ENCODE data around the gene GNE. TPM values are rescaled to one million over a fixed set of nuclear protein-coding genes. Genes with fewer than 3 reads are reported as not detected.

The GNE gene
- total and polyA plus RNA-seq, 2 of the 8 experiments (the other 6 are each of a cell fraction or from before 2014, with no cell fraction given), result 5.1 to 11.1 TPM

GRCh38 chr9:36268007-36268427 lies 9.8 kb upstream of the GNE start (continued):
- TF ChIP-seq, protein P1, sequence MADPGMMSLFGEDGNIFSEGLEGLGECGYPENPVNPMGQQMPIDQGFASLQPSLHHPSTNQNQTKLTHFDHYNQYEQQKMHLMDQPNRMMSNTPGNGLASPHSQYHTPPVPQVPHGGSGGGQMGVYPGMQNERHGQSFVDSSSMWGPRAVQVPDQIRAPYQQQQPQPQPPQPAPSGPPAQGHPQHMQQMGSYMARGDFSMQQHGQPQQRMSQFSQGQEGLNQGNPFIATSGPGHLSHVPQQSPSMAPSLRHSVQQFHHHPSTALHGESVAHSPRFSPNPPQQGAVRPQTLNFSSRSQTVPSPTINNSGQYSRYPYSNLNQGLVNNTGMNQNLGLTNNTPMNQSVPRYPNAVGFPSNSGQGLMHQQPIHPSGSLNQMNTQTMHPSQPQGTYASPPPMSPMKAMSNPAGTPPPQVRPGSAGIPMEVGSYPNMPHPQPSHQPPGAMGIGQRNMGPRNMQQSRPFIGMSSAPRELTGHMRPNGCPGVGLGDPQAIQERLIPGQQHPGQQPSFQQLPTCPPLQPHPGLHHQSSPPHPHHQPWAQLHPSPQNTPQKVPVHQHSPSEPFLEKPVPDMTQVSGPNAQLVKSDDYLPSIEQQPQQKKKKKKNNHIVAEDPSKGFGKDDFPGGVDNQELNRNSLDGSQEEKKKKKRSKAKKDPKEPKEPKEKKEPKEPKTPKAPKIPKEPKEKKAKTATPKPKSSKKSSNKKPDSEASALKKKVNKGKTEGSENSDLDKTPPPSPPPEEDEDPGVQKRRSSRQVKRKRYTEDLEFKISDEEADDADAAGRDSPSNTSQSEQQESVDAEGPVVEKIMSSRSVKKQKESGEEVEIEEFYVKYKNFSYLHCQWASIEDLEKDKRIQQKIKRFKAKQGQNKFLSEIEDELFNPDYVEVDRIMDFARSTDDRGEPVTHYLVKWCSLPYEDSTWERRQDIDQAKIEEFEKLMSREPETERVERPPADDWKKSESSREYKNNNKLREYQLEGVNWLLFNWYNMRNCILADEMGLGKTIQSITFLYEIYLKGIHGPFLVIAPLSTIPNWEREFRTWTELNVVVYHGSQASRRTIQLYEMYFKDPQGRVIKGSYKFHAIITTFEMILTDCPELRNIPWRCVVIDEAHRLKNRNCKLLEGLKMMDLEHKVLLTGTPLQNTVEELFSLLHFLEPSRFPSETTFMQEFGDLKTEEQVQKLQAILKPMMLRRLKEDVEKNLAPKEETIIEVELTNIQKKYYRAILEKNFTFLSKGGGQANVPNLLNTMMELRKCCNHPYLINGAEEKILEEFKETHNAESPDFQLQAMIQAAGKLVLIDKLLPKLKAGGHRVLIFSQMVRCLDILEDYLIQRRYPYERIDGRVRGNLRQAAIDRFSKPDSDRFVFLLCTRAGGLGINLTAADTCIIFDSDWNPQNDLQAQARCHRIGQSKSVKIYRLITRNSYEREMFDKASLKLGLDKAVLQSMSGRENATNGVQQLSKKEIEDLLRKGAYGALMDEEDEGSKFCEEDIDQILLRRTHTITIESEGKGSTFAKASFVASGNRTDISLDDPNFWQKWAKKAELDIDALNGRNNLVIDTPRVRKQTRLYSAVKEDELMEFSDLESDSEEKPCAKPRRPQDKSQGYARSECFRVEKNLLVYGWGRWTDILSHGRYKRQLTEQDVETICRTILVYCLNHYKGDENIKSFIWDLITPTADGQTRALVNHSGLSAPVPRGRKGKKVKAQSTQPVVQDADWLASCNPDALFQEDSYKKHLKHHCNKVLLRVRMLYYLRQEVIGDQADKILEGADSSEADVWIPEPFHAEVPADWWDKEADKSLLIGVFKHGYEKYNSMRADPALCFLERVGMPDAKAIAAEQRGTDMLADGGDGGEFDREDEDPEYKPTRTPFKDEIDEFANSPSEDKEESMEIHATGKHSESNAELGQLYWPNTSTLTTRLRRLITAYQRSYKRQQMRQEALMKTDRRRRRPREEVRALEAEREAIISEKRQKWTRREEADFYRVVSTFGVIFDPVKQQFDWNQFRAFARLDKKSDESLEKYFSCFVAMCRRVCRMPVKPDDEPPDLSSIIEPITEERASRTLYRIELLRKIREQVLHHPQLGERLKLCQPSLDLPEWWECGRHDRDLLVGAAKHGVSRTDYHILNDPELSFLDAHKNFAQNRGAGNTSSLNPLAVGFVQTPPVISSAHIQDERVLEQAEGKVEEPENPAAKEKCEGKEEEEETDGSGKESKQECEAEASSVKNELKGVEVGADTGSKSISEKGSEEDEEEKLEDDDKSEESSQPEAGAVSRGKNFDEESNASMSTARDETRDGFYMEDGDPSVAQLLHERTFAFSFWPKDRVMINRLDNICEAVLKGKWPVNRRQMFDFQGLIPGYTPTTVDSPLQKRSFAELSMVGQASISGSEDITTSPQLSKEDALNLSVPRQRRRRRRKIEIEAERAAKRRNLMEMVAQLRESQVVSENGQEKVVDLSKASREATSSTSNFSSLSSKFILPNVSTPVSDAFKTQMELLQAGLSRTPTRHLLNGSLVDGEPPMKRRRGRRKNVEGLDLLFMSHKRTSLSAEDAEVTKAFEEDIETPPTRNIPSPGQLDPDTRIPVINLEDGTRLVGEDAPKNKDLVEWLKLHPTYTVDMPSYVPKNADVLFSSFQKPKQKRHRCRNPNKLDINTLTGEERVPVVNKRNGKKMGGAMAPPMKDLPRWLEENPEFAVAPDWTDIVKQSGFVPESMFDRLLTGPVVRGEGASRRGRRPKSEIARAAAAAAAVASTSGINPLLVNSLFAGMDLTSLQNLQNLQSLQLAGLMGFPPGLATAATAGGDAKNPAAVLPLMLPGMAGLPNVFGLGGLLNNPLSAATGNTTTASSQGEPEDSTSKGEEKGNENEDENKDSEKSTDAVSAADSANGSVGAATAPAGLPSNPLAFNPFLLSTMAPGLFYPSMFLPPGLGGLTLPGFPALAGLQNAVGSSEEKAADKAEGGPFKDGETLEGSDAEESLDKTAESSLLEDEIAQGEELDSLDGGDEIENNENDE (IDR thresholded peaks at IDR 0.05; ENCODE audit: insufficient replicate concordance, low read length), result no peak
- no peak for TF ChIP-seq KDM4A (IDR thresholded peaks at IDR 0.05; ENCODE audit: low read depth, low read length, severe bottlenecking)
- no peak for TF ChIP-seq RNF2 (IDR thresholded peaks at IDR 0.05; ENCODE audit: borderline replicate concordance, low read depth, low read length, missing control alignments, poor library complexity, severe bottlenecking)
- TF ChIP-seq TAF7 (optimal IDR thresholded peaks at IDR 0.05; ENCODE audit: borderline replicate concordance, low read depth, low read length), result no peak
- TF ChIP-seq EP300 (IDR thresholded peaks at IDR 0.05; ENCODE audit: borderline replicate concordance in 1 of 2, low read depth in 2 of 2, low read length in 2 of 2), result no peak
- no peak for TF ChIP-seq JUN (IDR thresholded peaks at IDR 0.05; ENCODE audit: low read depth, low read length)

Measured in H1 (cell line).